Activated gamma-delta T cell treated with Interleukin-2 at 50 U/mL for 16 hours (primary cell): Measurements from ENCODE around the gene KAT6B.

ENCODE experiments used
- DNase-seq: peaks from one replicate; pipeline ENCODE4 v3.0.0-alpha.2; 2020

The KAT6B gene

GRCh38 chr10:75079436-75080083 is 253.2 kb downstream of the KAT6B start:
- DNase-seq, result no peak

- DNase-seq, result no peak
These were observed 254.2 kb downstream of the KAT6B start for GRCh38 chr10:75080554-75080953.

DNA sequence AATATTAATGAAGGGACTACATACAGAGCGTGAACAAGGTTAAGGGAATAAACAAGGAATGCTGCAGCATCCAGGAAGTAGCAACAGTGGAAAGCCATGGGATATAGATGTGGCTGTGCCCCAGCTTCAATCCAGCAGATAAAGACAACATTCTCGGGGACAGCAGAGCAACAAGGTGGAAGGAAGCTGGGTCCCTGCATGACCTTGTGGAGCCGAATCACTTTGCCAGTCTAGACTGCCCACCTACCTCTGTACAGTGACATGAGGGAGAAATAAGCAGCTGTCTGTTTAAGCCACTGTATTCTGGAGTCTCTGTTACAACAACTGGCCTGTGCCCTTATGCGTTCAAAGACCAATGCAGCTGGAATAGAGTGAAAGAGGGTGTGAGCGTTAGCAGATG is 255.0 kb downstream of the KAT6B start:
- DNase-seq, result no peak
